ENCODE results near the gene KRT79.

KRT79 gene

DNA sequence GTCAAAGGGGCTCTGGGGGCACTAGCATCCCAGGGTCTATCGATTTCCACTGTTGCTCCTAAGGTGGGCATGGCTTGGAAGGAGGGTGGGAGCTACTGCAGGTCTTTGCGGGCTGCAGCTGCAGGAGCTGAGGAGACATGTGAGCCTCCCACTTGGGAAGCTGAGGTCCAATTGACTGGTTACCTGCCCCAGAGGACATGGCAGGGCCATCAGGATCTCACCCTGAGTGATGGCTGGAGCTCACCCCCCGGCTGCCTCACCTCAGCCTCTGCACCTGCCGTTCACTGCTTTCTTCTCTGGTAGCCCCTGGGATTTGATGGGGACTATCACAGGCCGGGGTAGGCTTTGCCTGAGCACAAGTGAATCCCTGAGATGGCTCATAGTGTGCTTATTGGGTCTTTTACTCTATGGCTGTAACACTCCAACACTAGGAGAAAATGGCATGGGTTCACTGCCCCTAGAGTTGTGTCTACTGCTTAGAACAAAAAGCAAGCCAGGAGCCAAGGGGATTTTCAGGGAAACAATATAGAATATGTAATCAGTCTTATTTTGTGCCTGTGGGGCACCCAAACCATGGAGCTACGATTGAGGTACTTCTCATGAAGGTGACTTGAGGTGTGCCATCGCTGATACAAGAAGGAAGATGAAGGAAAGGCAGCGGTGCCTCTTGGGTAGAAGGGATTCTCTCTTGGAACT, 17.0 kb downstream of the KRT79 start (continued):
- TF ChIP-seq TSHZ2 (CRISPR knock-in tag; IDR thresholded peaks at IDR 0.05): no peak
- TF ChIP-seq CSDC2 (CRISPR knock-in tag; IDR thresholded peaks at IDR 0.05): no peak
- no peak for TF ChIP-seq CREB5 (CRISPR knock-in tag; IDR thresholded peaks at IDR 0.05; ENCODE audit: low read depth)
- no peak for TF ChIP-seq TCF4 (CRISPR knock-in tag; IDR thresholded peaks at IDR 0.05; ENCODE audit: borderline replicate concordance)

DNA sequence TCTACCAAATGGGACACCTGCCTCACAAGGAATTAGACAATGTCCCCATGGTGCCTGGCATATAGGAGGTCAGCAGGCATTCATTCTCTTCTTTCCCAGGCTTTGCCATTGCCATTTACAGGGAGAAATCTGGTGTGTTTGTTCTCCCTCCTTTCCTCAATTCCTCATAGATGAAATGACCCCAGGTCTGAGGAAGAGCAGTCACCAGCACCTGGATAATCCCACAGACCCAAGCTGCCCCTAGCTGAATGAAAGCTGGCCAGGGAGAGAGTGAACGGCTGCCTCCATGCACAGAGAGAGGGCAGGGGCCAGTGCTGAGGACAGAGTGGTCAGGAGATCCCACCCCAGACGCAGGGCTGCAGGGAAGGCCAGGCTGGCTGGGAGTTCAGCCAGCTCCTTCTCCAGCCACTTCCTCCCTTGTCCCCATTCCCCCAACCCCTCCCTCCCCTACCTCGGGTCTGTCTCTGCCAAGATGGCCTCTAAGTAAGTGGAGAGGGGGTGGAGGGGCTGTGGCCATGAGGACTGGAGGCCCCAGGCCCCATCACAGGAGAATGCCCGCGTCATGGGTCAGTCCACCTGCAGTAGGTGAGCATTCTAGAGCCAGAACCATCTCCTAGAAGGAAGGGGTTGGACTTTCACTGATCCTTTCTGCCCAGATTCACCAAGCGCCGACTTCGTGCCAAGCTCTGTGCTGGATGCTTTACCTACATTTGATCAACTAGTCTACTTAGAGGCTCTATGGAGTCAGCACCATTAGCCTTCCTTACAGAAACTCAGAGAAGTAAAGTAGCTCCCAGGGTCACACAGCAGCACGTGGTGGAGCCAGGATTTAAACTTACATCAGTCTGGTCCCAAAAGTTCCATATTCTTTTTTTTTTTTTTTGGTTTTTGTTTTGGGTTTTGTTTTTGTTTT, 18.2 kb downstream of the KRT79 start:
- no peak for TF ChIP-seq TOX (CRISPR knock-in tag; IDR thresholded peaks at IDR 0.05; ENCODE audit: borderline replicate concordance)
- TF ChIP-seq ZFP3 (CRISPR knock-in tag; IDR thresholded peaks at IDR 0.05): no peak
- no peak for TF ChIP-seq TCF4 (CRISPR knock-in tag; IDR thresholded peaks at IDR 0.05; ENCODE audit: borderline replicate concordance)
- no peak for TF ChIP-seq ZNF565 (CRISPR knock-in tag; conservative IDR thresholded peaks at IDR 0.05; ENCODE audit: low read depth)
- TF ChIP-seq ZNF8 (CRISPR knock-in tag; IDR thresholded peaks at IDR 0.05): no peak
- no peak for TF ChIP-seq RARB (CRISPR knock-in tag; IDR thresholded peaks at IDR 0.05)
- TF ChIP-seq GLIS3 (CRISPR knock-in tag; IDR thresholded peaks at IDR 0.05): no peak
- no peak for TF ChIP-seq OSR1 (CRISPR knock-in tag; IDR thresholded peaks at IDR 0.05)
- TF ChIP-seq ZNF70 (CRISPR knock-in tag; IDR thresholded peaks at IDR 0.05): no peak
- no peak for TF ChIP-seq POU6F1 (CRISPR knock-in tag; IDR thresholded peaks at IDR 0.05; ENCODE audit: borderline replicate concordance, low read depth)
- no peak for TF ChIP-seq ZFP30 (CRISPR knock-in tag; IDR thresholded peaks at IDR 0.05)
- TF ChIP-seq BACH2 (CRISPR knock-in tag; IDR thresholded peaks at IDR 0.05; ENCODE audit: borderline replicate concordance): no peak
- TF ChIP-seq SNAI2 (CRISPR knock-in tag; IDR thresholded peaks at IDR 0.05): no peak
- no peak for TF ChIP-seq ESRRG (CRISPR knock-in tag; IDR thresholded peaks at IDR 0.05)
- TF ChIP-seq ZC3H10 (CRISPR knock-in tag; IDR thresholded peaks at IDR 0.05): no peak
- TF ChIP-seq CREB5 (CRISPR knock-in tag; IDR thresholded peaks at IDR 0.05; ENCODE audit: low read depth): no peak
- ATAC-seq: no peak

DNA sequence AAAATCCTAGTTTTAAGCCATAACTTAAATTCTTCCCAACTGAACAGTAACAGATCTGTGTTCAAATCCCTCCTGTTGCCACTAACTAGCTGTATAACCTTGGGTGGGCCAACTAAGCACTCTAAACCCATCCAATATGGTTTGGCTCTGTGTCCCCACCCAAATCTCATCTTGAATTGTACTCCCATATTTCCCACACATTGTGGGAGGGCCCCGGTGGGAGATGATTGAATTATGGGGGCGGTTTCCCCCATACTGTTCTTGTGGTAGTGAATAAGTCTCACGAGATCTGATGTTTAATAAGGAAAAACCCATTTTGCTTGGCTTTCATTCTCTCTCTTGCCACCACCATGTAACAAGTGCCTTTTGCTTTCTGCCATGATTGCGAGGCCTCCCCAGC, 18.9 kb downstream of the KRT79 start:
- no peak for ATAC-seq
- no peak for TF ChIP-seq ZNF70 (CRISPR knock-in tag; IDR thresholded peaks at IDR 0.05)

- TF ChIP-seq ZNF8 (CRISPR knock-in tag; IDR thresholded peaks at IDR 0.05) (no peak), TOX (CRISPR knock-in tag; IDR thresholded peaks at IDR 0.05; ENCODE audit: borderline replicate concordance) (no peak)
Measured at GRCh38 chr12:52814710-52815155, 19.4 kb downstream of the KRT79 start.

More at GRCh38 chr12:52814710-52815155, 19.4 kb downstream of the KRT79 start:
- no peak for ATAC-seq

All from SK-N-SH treated with all-trans-retinoic acid at 6 μM for 48 hours (cell line).